ENCODE data around the gene MRPL1.

- TF ChIP-seq CTCF (conservative IDR thresholded peaks at IDR 0.05; ENCODE audit: low read length) (no peak), EZH2phosphoT487 (IDR thresholded peaks at IDR 0.05; ENCODE audit: borderline replicate concordance) (no peak)
Measured at GRCh38 chr4:77990456-77990855, 127.8 kb downstream of the MRPL1 start.
